IMR-90 (cell line): ENCODE measurements around the gene SPAG16.

Source experiments
- CEBPB ChIP-seq: IDR thresholded peaks from 2 replicates; pipeline ENCODE4 v1.6.1; 2012; ENCODE audit warnings: low read depth, low read length, improper control_type of control experiment
- FOS ChIP-seq: fragments of 150-350 bp; IDR thresholded peaks from 2 replicates; pipeline ENCODE4 v1.6.1; 2016; ENCODE audit warnings: low read depth, low read length
- MAFK ChIP-seq: IDR thresholded peaks from 2 replicates; pipeline ENCODE4 v1.6.1; 2012; ENCODE audit warnings: low read depth, low read length, improper control_type of control experiment
- MXI1 ChIP-seq: IDR thresholded peaks from 2 replicates; pipeline ENCODE4 v1.6.1; 2012; ENCODE audit warnings: low read depth, mild to moderate bottlenecking, low read length, moderate library complexity, borderline replicate concordance
- POLR2A ChIP-seq: IDR thresholded peaks from 2 replicates; pipeline ENCODE4 v1.6.1; 2012; ENCODE audit warnings: mild to moderate bottlenecking, low read depth, low read length
- RAD21 ChIP-seq: IDR thresholded peaks from 2 replicates; pipeline ENCODE4 v1.6.1; 2012; ENCODE audit warnings: low read length, improper control_type of control experiment
- RCOR1 ChIP-seq: IDR thresholded peaks from 2 replicates; pipeline ENCODE4 v1.6.1; 2012; ENCODE audit warnings: mild to moderate bottlenecking, low read length, improper control_type of control experiment; ENCODE audit not compliant: insufficient replicate concordance
- RFX5 ChIP-seq: IDR thresholded peaks from 2 replicates; pipeline ENCODE4 v1.8.0; 2012; ENCODE audit warnings: low read depth, mild to moderate bottlenecking, low read length, moderate library complexity
- SMC3 ChIP-seq: fragments of 150-350 bp; IDR thresholded peaks from 2 replicates; pipeline ENCODE4 v1.6.1; 2016; ENCODE audit warnings: low read depth, mild to moderate bottlenecking, antibody characterized with exemption, low read length, moderate library complexity
- TF ChIP-seq, protein P1 (sequence below): conservative IDR thresholded peaks from 2 replicates; pipeline ENCODE4 v1.5.1; 2012; ENCODE audit warnings: mild to moderate bottlenecking, low read depth, low read length, improper control_type of control experiment
- TF ChIP-seq, protein P2 (sequence below): fragments of 150-350 bp; IDR thresholded peaks from 2 replicates; pipeline ENCODE4 v1.6.1; 2016; ENCODE audit warnings: low read depth, mild to moderate bottlenecking, low read length, moderate library complexity, borderline replicate concordance
- TF ChIP-seq, protein P3 (sequence below): fragments of 150-350 bp; IDR thresholded peaks from 2 replicates; pipeline ENCODE4 v1.6.1; 2017; ENCODE audit warnings: mild to moderate bottlenecking, antibody characterized with exemption, low read length, low read depth

DNA sequence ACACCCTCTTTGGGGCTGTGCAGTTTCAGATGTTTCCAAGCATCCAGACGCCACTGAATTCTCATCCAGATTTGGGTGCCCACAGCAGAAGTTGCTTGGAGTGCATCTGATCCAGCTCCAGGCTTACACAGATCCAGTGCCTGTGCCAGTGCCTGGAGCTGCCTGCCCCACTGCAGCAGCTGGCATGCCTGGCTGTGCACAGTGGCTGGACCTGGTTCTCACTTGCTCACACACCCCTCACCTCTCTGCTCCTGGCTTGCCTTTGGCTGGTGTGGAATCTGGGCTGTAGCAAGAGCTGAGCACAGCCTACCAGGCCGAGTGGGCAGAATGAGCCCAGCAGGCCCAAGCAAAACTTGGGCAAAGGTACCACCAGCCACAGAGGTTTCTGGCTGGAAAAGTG, 137.9 kb downstream of the SPAG16 start:
- TF ChIP-seq, protein P1, sequence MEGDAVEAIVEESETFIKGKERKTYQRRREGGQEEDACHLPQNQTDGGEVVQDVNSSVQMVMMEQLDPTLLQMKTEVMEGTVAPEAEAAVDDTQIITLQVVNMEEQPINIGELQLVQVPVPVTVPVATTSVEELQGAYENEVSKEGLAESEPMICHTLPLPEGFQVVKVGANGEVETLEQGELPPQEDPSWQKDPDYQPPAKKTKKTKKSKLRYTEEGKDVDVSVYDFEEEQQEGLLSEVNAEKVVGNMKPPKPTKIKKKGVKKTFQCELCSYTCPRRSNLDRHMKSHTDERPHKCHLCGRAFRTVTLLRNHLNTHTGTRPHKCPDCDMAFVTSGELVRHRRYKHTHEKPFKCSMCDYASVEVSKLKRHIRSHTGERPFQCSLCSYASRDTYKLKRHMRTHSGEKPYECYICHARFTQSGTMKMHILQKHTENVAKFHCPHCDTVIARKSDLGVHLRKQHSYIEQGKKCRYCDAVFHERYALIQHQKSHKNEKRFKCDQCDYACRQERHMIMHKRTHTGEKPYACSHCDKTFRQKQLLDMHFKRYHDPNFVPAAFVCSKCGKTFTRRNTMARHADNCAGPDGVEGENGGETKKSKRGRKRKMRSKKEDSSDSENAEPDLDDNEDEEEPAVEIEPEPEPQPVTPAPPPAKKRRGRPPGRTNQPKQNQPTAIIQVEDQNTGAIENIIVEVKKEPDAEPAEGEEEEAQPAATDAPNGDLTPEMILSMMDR, result no peak
- no peak for TF ChIP-seq POLR2A
- no peak for TF ChIP-seq FOS
- TF ChIP-seq RAD21, result no peak
- TF ChIP-seq CEBPB, result no peak
- TF ChIP-seq MAFK, result no peak
- TF ChIP-seq MXI1, result no peak
- TF ChIP-seq, protein P2, sequence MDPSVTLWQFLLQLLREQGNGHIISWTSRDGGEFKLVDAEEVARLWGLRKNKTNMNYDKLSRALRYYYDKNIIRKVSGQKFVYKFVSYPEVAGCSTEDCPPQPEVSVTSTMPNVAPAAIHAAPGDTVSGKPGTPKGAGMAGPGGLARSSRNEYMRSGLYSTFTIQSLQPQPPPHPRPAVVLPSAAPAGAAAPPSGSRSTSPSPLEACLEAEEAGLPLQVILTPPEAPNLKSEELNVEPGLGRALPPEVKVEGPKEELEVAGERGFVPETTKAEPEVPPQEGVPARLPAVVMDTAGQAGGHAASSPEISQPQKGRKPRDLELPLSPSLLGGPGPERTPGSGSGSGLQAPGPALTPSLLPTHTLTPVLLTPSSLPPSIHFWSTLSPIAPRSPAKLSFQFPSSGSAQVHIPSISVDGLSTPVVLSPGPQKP, result no peak
- TF ChIP-seq, protein P3, sequence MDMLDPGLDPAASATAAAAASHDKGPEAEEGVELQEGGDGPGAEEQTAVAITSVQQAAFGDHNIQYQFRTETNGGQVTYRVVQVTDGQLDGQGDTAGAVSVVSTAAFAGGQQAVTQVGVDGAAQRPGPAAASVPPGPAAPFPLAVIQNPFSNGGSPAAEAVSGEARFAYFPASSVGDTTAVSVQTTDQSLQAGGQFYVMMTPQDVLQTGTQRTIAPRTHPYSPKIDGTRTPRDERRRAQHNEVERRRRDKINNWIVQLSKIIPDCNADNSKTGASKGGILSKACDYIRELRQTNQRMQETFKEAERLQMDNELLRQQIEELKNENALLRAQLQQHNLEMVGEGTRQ, result no peak
- TF ChIP-seq RFX5, result no peak
- no peak for TF ChIP-seq SMC3
- no peak for TF ChIP-seq RCOR1
